ENCODE measurements around the gene METTL4.

GRCh38 chr18:2497797-2498196 is 73.5 kb downstream of the METTL4 start:
- TF ChIP-seq SUZ12 (IDR thresholded peaks at IDR 0.05; ENCODE audit: extremely low read depth, insufficient read depth, insufficient read length) = no peak
- no peak for TF ChIP-seq YY1 (IDR thresholded peaks at IDR 0.05; ENCODE audit: insufficient read depth, insufficient read length)
- TF ChIP-seq ZNF274 (IDR thresholded peaks at IDR 0.05; ENCODE audit: low read depth, low read length) = no peak

All from NT2/D1 (cell line).